IMR-90 (cell line): Measurements from ENCODE around the gene UFSP1. TPM values are rescaled to one million over a fixed set of nuclear protein-coding genes. Genes with fewer than 3 reads are reported as not detected.

ENCODE experiments used
- ATAC-seq: fragments of 200-7000 bp; cut with Tn5 transposase; 2 replicates; pipeline ENCODE4 v1.9.1; 2020; ENCODE audit warnings: low read depth, mild to moderate bottlenecking, moderate library complexity
- BruUV-seq: library from RNA; stranded (reverse); fragments of 400-500 nt; replicated peaks from 2 replicates; lab custom pipeline; 2021; lab: Mats Ljungman, UMichigan
- CTCF ChIA-PET: fragments of 300-600 bp; formaldehyde crosslinking; extraction: SDS; loops from one replicate; lab custom pipeline; 2021; ENCODE audit warnings: antibody characterized with exemption; lab: Yijun Ruan, JAX
- POLR2A ChIA-PET: fragments of 300-600 bp; sonication (Branson Sonifier 250); formaldehyde crosslinking; loops from one replicate; lab custom pipeline; 2022; ENCODE audit warnings: antibody characterized with exemption; ENCODE audit not compliant: unreplicated experiment; lab: Charles Lee
- DNase-seq: peaks from one replicate; pipeline ENCODE4 v3.0.0; 2013
- H2AFZ ChIP-seq: replicated peaks from 2 replicates; pipeline ENCODE3; 2013; ENCODE audit warnings: low read length, mild to moderate bottlenecking; ENCODE audit not compliant: poor library complexity
- H2AK5ac ChIP-seq: 2 replicates; pipeline ENCODE4 v1.6.1; 2013; ENCODE audit warnings: low read depth, low read length, inconsistent platforms
- H2AK9ac ChIP-seq: replicated peaks from 2 replicates; pipeline ENCODE3; 2013; ENCODE audit warnings: mild to moderate bottlenecking, low read depth, low read length, moderate library complexity; ENCODE audit not compliant: poor library complexity
- H2BK120ac ChIP-seq: 2 replicates; pipeline ENCODE4 v1.6.1; 2013; ENCODE audit warnings: low read depth, low read length, inconsistent platforms
- H2BK15ac ChIP-seq: 3 replicates; pipeline ENCODE4 v1.6.1; 2013; ENCODE audit warnings: low read depth, low read length, inconsistent platforms
- H2BK20ac ChIP-seq: 2 replicates; pipeline ENCODE4 v1.6.1; 2013; ENCODE audit warnings: low read depth, mild to moderate bottlenecking, inconsistent platforms, low read length, moderate library complexity
- H2BK5ac ChIP-seq: 2 replicates; pipeline ENCODE4 v1.6.1; 2013; ENCODE audit warnings: mild to moderate bottlenecking, low read depth, low read length, inconsistent platforms; ENCODE audit not compliant: poor library complexity, severe bottlenecking
- H3K14ac ChIP-seq: replicated peaks from 2 replicates; pipeline ENCODE4 v1.6.1; 2013; ENCODE audit warnings: low read depth, low read length, inconsistent platforms
- H3K18ac ChIP-seq: 2 replicates; pipeline ENCODE4 v1.6.1; 2013; ENCODE audit warnings: low read depth, low read length, control low read depth
- H3K23ac ChIP-seq: 2 replicates; pipeline ENCODE4 v1.6.1; 2013; ENCODE audit warnings: low read depth, low read length, inconsistent platforms
- H3K27ac ChIP-seq: 2 replicates; pipeline ENCODE4 v1.5.1; 2013; ENCODE audit warnings: mild to moderate bottlenecking, control low read depth, low read length; ENCODE audit not compliant: insufficient read depth
- H3K27me3 ChIP-seq: 2 replicates; pipeline ENCODE4 v1.6.1; 2013; ENCODE audit warnings: low read length; ENCODE audit not compliant: control insufficient read depth, insufficient read depth
- H3K36me3 ChIP-seq: 2 replicates; pipeline ENCODE4 v1.6.1; 2013; ENCODE audit warnings: low read length, mixed read lengths; ENCODE audit not compliant: control insufficient read depth, insufficient read depth
- H3K4ac ChIP-seq: 2 replicates; pipeline ENCODE4 v1.6.1; 2013; ENCODE audit warnings: low read depth, low read length, inconsistent platforms
- H3K4me1 ChIP-seq: 2 replicates; pipeline ENCODE4 v1.6.1; 2013; ENCODE audit warnings: low read length, mixed read lengths; ENCODE audit not compliant: control insufficient read depth, insufficient read depth
- H3K4me2 ChIP-seq: 2 replicates; pipeline ENCODE4 v1.6.1; 2013; ENCODE audit warnings: low read depth, mild to moderate bottlenecking, control low read depth, low read length, moderate library complexity
- H3K4me3 ChIP-seq: 2 replicates; pipeline ENCODE4 v1.5.1; 2013; ENCODE audit warnings: low read depth, mild to moderate bottlenecking, control low read depth, low read length, moderate library complexity; ENCODE audit not compliant: insufficient read depth
- H3K56ac ChIP-seq: 2 replicates; pipeline ENCODE4 v1.6.1; 2013; ENCODE audit warnings: low read length, inconsistent platforms; ENCODE audit not compliant: insufficient read depth; ENCODE audit errors: extremely low read depth
- H3K79me1 ChIP-seq, 2 experiments: 2 replicates each; pipeline ENCODE4 v1.6.1; 2013; ENCODE audit warnings: low read length in 2 of 2, inconsistent platforms in 1 of 2, low read depth in 1 of 2
- H3K9ac ChIP-seq: 2 replicates; pipeline ENCODE4 v1.6.1; 2013; ENCODE audit warnings: low read depth, low read length, control low read depth
- H3K9me1 ChIP-seq: 2 replicates; pipeline ENCODE4 v1.6.1; 2013; ENCODE audit warnings: low read length, inconsistent platforms; ENCODE audit not compliant: insufficient read depth
- H3K9me3 ChIP-seq: 2 replicates; pipeline ENCODE4 v1.6.1; 2013; ENCODE audit warnings: low read length; ENCODE audit not compliant: control insufficient read depth, insufficient read depth
- H4K20me1 ChIP-seq: 2 replicates; pipeline ENCODE4 v1.6.1; 2013; ENCODE audit warnings: low read length, inconsistent platforms; ENCODE audit not compliant: insufficient read depth
- H4K5ac ChIP-seq: 2 replicates; pipeline ENCODE4 v1.6.1; 2013; ENCODE audit warnings: mild to moderate bottlenecking, low read depth, low read length, control low read depth
- H4K8ac ChIP-seq, 2 experiments: 2 replicates each; pipeline ENCODE4 v1.6.1; 2013; ENCODE audit warnings: low read depth in 2 of 2, low read length in 2 of 2, control low read depth in 1 of 2, inconsistent platforms in 1 of 2
- H4K91ac ChIP-seq: 2 replicates; pipeline ENCODE4 v1.6.1; 2013; ENCODE audit warnings: low read depth, low read length, inconsistent platforms; ENCODE audit not compliant: insufficient read depth
- MXI1 ChIP-seq: IDR thresholded peaks from 2 replicates; pipeline ENCODE4 v1.6.1; 2012; ENCODE audit warnings: low read depth, mild to moderate bottlenecking, low read length, moderate library complexity, borderline replicate concordance
- RAD21 ChIP-seq: IDR thresholded peaks from 2 replicates; pipeline ENCODE4 v1.6.1; 2012; ENCODE audit warnings: low read length, improper control_type of control experiment
- WGBS, 2 experiments: methylation state at CpG; one replicate each; pipeline versions ENCODE4 v1.1.5 to v1.1.7; 2013; ENCODE audit warnings: missing lambda C conversion rate in 2 of 2; ENCODE audit not compliant: insufficient read length in 1 of 2; ENCODE audit errors: extremely low coverage in 2 of 2; 5-methylcytosine and 5-hydroxymethylcytosine counted together
- dilution Hi-C: fragments of 300-500 bp; cut with HindIII; formaldehyde crosslinking; loops from one replicate; pipeline ENCODE4 v1.14.3; 2018; ENCODE audit warnings: low sequenced_read_pairs; ENCODE audit not compliant: unreplicated experiment
- in situ Hi-C: fragments of 300-500 bp; cut with MboI; formaldehyde crosslinking; loops from 3 replicates; pipeline ENCODE4 v1.14.3; 2019; ENCODE audit warnings: low sequenced_read_pairs, inconsistent platforms, mixed read lengths
- intact Hi-C: fragments of 100-400 bp; cut with micrococcal nuclease; formaldehyde crosslinking; loops from 2 replicates; pipeline ENCODE4 v1.10.0; 2022
- polyA plus RNA-seq, 3 experiments: library from polyadenylated mRNA; depleted of rRNA; stranded (reverse); fragments of >200 nt; gene quantifications; 2 replicates each; pipeline ENCODE4 v1.2.3, GENCODE V29; 2012; ENCODE audit warnings: low replicate concordance in 1 of 3
- total RNA-seq: library from RNA; depleted of rRNA; stranded (reverse); fragments of >200 nt; gene quantifications from 2 replicates; pipeline ENCODE4 v1.2.3, GENCODE V29; 2012

The UFSP1 gene
- total and polyA plus RNA-seq, 2 of the 4 experiments (the other 2 are of a cell fraction), result 0.36 to 1.0 TPM

GRCh38 chr7:100875356-100875751 is 14.2 kb downstream of the UFSP1 start:
- peak overlapping the region; percentile 98 for H2AFZ ChIP-seq
- peaks cover 14 to 46% of the 10 kb centered on the region in 2 experiments for H3K79me1 ChIP-seq
- peak overlapping the region; percentile 94 for H3K14ac ChIP-seq
- no peak overlapping the region for H2BK20ac ChIP-seq
- DNase-seq (no peak), ATAC-seq (peak; percentile 33)
- in situ Hi-C loops, result no loop called here
- H3K4me2 ChIP-seq, result peak overlapping the region; percentile 96
- dilution Hi-C loops, result no loop called here
- H3K9ac ChIP-seq, result peak overlapping the region; percentile 93
- peak overlapping the region; percentile 95 for H2AK9ac ChIP-seq
- peak overlapping the region; percentile 62 for H3K56ac ChIP-seq
- POLR2A ChIA-PET, result interaction anchor here (0.8 to 1.8 kb wide), 6 partner anchors 12 to 290 kb away, joined by 3 to 15 read pairs (median 4); partner anchors contain the start of genes ACHE, POP7, SLC12A9 and UFSP1
- H4K5ac ChIP-seq, result peak overlapping the region; percentile 3; the same call in 1 of the 2 replicates
- WGBS, 2 experiments, result 0% methylated on average over 10 of the region's 39 CpGs; no CpG with 5 or more reads in 1 of the 2 experiments
- peaks cover 11% of the 10 kb centered on the region for H3K4me1 ChIP-seq
- H4K20me1 ChIP-seq, result peaks cover 44% of the 10 kb centered on the region
- H3K23ac ChIP-seq, result peak overlapping the region; percentile 80
- H3K9me1 ChIP-seq, result peaks cover 5% of the 10 kb centered on the region; the same call in 1 of the 2 replicates
- TF ChIP-seq MXI1, result 0 out of 2 replicates have a peak, but pooled peaks have one; percentile 5
- TF ChIP-seq RAD21, result no peak
- CTCF ChIA-PET, result interaction anchor here (0.8 kb wide), 1 partner anchor 1595 kb away, joined by 3 read pairs; no protein-coding TSS in a partner anchor
- H2BK15ac ChIP-seq, result no peak overlapping the region
- peak overlapping the region; percentile 38 to 57; a peak in 3 of 4 replicates for H4K8ac ChIP-seq
- H3K4me3 ChIP-seq, result peak overlapping the region; percentile 76
- H2BK5ac ChIP-seq, result peak overlapping the region; percentile 87
- TSS peak; percentile 28 for BruUV-seq
- H2AK5ac ChIP-seq, result peak overlapping the region; percentile 88
- H3K9me3 ChIP-seq, result no peaks in the 10 kb centered on the region
- intact Hi-C loops, result no loop called here
- peaks cover 49% of the 10 kb centered on the region for H3K36me3 ChIP-seq
- H3K27ac ChIP-seq, result peak overlapping the region; percentile 92
- no peak overlapping the region for H2BK120ac ChIP-seq
- no peak overlapping the region; the same call in 1 of the 2 replicates for H3K18ac ChIP-seq
- peak overlapping the region; percentile 84 for H3K4ac ChIP-seq
- H4K91ac ChIP-seq, result peak overlapping the region; percentile 35; the same call in 1 of the 2 replicates
- H3K27me3 ChIP-seq, result no peaks in the 10 kb centered on the region
